ENCODE data around the gene GALNT16. TPM values are rescaled to one million over a fixed set of nuclear protein-coding genes. Genes with fewer than 3 reads are reported as not detected.

The GALNT16 gene
- total RNA-seq, 1 donor from 2014 or later, result 3.5 TPM

DNA sequence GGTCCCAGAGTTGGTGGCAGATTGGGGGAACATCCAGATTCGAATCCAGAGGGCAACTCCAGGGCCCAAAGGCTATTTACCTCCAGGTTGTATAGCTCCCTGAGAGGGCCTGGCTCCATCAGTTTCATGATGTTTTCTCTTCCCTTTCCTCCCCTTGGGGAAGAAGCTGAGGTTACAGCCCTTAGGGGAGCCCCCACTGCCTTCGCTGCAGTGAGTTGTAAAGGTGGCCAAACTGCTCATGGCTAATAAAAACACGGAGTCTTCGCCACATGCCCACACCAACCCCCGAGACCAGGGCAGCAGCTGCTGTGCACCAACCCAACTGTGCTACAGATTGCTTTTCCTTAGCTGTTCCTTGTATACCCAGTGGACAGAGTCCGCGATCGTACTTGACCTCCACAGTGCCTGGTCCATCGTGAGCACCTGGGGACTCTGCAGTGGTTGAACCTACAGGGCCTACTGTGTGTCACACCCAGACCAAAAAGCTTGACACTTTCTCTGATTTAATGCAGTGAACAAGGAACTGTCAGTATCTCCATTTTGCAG, 20.9 kb downstream of the GALNT16 start:
- no peak overlapping the region for H3K27ac Mint-ChIP-seq
- H3K4me3 ChIP-seq, result no peak overlapping the region
- no peaks in the 10 kb centered on the region for H3K4me1 ChIP-seq
- H3K4me3 Mint-ChIP-seq, result no peak overlapping the region
- H3K4me1 Mint-ChIP-seq, result peaks cover 6% of the 10 kb centered on the region
- no peak for TF ChIP-seq EZH2 (IDR thresholded peaks at IDR 0.05)
- no peak for TF ChIP-seq EZH2phosphoT487 (IDR thresholded peaks at IDR 0.05)
- TF ChIP-seq, protein P1, sequence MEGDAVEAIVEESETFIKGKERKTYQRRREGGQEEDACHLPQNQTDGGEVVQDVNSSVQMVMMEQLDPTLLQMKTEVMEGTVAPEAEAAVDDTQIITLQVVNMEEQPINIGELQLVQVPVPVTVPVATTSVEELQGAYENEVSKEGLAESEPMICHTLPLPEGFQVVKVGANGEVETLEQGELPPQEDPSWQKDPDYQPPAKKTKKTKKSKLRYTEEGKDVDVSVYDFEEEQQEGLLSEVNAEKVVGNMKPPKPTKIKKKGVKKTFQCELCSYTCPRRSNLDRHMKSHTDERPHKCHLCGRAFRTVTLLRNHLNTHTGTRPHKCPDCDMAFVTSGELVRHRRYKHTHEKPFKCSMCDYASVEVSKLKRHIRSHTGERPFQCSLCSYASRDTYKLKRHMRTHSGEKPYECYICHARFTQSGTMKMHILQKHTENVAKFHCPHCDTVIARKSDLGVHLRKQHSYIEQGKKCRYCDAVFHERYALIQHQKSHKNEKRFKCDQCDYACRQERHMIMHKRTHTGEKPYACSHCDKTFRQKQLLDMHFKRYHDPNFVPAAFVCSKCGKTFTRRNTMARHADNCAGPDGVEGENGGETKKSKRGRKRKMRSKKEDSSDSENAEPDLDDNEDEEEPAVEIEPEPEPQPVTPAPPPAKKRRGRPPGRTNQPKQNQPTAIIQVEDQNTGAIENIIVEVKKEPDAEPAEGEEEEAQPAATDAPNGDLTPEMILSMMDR (IDR thresholded peaks at IDR 0.05), result no peak
- H3K9me3 Mint-ChIP-seq, result peaks cover 3% of the 10 kb centered on the region
- H3K27me3 ChIP-seq, result no peaks in the 10 kb centered on the region
- DNase-seq (ENCODE audit: low spot score), result no peak
- H3K9me3 ChIP-seq (ENCODE audit: low read depth), result no peaks in the 10 kb centered on the region
- H3K36me3 ChIP-seq, result no peaks in the 10 kb centered on the region
- H3K36me3 Mint-ChIP-seq, result peaks cover 17% of the 10 kb centered on the region
- no peak overlapping the region for H3K4me2 ChIP-seq
- no peak overlapping the region for H3K9ac ChIP-seq
- H3F3A ChIP-seq (ENCODE audit: low read depth), result no peaks in the 10 kb centered on the region
- no peak overlapping the region for H3K27ac ChIP-seq
- H3K79me2 ChIP-seq (ENCODE audit: low read depth), result no peaks in the 10 kb centered on the region
- no peak overlapping the region for H2AFZ ChIP-seq (replicated peaks)
- H3K27me3 Mint-ChIP-seq (ENCODE audit: insufficient read depth, low read depth), result peaks cover 6% of the 10 kb centered on the region
- no peaks in the 10 kb centered on the region for H4K20me1 ChIP-seq (ENCODE audit: low read depth)

DNA sequence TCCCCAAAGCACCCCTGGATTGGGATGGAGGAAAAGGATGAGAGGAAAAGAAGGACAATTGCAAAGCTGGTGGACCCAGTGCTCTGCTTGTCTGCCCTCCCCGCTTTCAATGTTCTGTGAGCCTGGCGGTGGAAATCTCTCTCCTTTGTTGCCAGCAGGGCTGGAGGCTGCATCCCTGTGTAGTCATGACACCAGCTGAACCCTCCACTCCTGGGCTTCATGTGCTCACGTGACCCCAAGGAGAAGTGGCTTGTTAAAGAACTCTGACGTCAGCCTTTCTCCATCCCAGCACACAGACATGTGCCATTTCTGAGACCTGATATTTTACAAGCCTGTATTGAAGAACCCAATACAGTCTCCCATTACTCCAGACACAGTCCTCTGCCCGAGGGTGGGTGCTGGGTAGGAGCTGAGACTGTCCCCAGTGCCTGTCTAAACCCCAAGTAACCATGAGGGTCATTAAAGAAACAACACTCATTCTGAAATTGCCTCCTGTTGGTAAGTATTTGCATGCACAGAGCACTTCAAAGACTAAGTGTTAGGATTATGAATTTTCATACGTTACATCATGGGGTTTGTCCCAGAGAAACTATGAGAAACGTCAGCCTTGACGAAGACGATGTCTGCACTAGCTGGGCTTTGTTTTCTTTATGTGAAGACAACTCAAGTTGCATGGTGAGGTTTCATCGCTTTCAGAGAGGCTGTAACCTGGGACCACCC, 21.7 kb downstream of the GALNT16 start:
- H3K27ac ChIP-seq, result no peak overlapping the region
- peaks cover 13% of the 10 kb centered on the region for H3K36me3 Mint-ChIP-seq

DNA sequence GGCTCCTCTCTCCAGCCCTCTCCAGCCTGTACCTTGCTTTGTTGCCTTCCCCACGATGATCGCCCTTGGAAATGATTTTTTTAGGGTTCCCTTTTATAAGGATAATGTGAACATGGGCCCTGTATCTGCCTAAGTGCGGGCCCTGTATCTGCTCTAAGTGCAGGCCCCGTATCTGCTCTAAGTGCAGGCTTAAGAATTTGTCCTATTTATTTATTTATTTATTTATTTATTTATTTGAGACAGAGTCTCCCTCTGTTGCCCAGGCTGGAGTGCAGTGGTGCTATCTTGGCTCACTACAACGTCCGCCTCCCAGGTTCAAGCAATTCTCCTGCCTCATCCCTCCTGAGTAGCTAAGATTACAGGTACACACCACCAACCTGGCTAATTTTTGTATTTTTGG, 22.5 kb downstream of the GALNT16 start:
- Histone ChIP-seq H3K27ac (no peak overlapping the region), H3K4me3 (no peak overlapping the region), H3F3A (ENCODE audit: low read depth) (no peaks in the 10 kb centered on the region), H3K27me3 (no peaks in the 10 kb centered on the region), H3K9me3 (ENCODE audit: low read depth) (no peaks in the 10 kb centered on the region), H2AFZ (replicated peaks) (no peak overlapping the region), H3K4me1 (no peaks in the 10 kb centered on the region), H3K4me2 (no peak overlapping the region), H3K36me3 (no peaks in the 10 kb centered on the region), H3K79me2 (ENCODE audit: low read depth) (no peaks in the 10 kb centered on the region), H4K20me1 (ENCODE audit: low read depth) (no peaks in the 10 kb centered on the region), H3K9ac (no peak overlapping the region)
- peaks cover 5% of the 10 kb centered on the region for H3K36me3 Mint-ChIP-seq
- TF ChIP-seq, protein P1 (IDR thresholded peaks at IDR 0.05), result no peak
- TF ChIP-seq EZH2phosphoT487 (IDR thresholded peaks at IDR 0.05), result no peak
- TF ChIP-seq EZH2 (IDR thresholded peaks at IDR 0.05), result no peak
- DNase-seq (ENCODE audit: low spot score), result no peak
- peaks cover 6% of the 10 kb centered on the region for H3K27me3 Mint-ChIP-seq (ENCODE audit: insufficient read depth, low read depth)
- H3K4me3 Mint-ChIP-seq, result no peak overlapping the region
- H3K27ac Mint-ChIP-seq, result no peak overlapping the region
- peaks cover 14% of the 10 kb centered on the region for H3K4me1 Mint-ChIP-seq
- H3K9me3 Mint-ChIP-seq, result no peaks in the 10 kb centered on the region

More for the DNA sequence above, 21.7 kb downstream of the GALNT16 start:
- Histone ChIP-seq H3K36me3 (no peaks in the 10 kb centered on the region), H2AFZ (replicated peaks) (no peak overlapping the region), H3K4me2 (no peak overlapping the region), H3K9ac (no peak overlapping the region), H3F3A (ENCODE audit: low read depth) (no peaks in the 10 kb centered on the region), H3K27me3 (no peaks in the 10 kb centered on the region), H3K79me2 (ENCODE audit: low read depth) (no peaks in the 10 kb centered on the region), H3K4me1 (no peaks in the 10 kb centered on the region), H4K20me1 (ENCODE audit: low read depth) (no peaks in the 10 kb centered on the region), H3K9me3 (ENCODE audit: low read depth) (no peaks in the 10 kb centered on the region), H3K4me3 (no peak overlapping the region)
- peaks cover 6% of the 10 kb centered on the region for H3K27me3 Mint-ChIP-seq (ENCODE audit: insufficient read depth, low read depth)
- H3K4me3 Mint-ChIP-seq, result no peak overlapping the region
- DNase-seq (ENCODE audit: low spot score), result no peak
- TF ChIP-seq, protein P1 (IDR thresholded peaks at IDR 0.05), result no peak
- TF ChIP-seq EZH2phosphoT487 (IDR thresholded peaks at IDR 0.05) (no peak), EZH2 (IDR thresholded peaks at IDR 0.05) (no peak)
- peaks cover 6% of the 10 kb centered on the region for H3K4me1 Mint-ChIP-seq
- no peak overlapping the region for H3K27ac Mint-ChIP-seq
- H3K9me3 Mint-ChIP-seq, result no peaks in the 10 kb centered on the region
